Activated CD8-positive, alpha-beta memory T cell treated with anti-CD3 and anti-CD28 coated beads, Interleukin-2, amount 10 ng/mL, durations not matched to agents 7 days and 5 days (primary cell): Measurements from ENCODE around the gene PTPN3. TPM values are rescaled to one million over a fixed set of nuclear protein-coding genes. Genes with fewer than 3 reads are reported as not detected.

Source experiments
- ATAC-seq: fragments of 150-1000 bp; cut with Tn5 transposase; one replicate; pipeline ENCODE4 v1.10.0; 2021; ENCODE audit warnings: moderate library complexity
- CTCF ChIA-PET: fragments of 350-600 bp; sonication (Branson Sonifier 250); formaldehyde crosslinking; loops from one replicate; lab custom pipeline; 2021; ENCODE audit warnings: antibody characterized with exemption; lab: Charles Lee
- DNase-seq: peaks from one replicate; pipeline ENCODE4 v3.0.0-alpha.2; 2020
- H3K27ac Mint-ChIP-seq: one replicate; pipeline ENCODE4 v1.8.0; 2021; ENCODE audit warnings: mild to moderate bottlenecking, mixed read lengths
- H3K27me3 Mint-ChIP-seq: one replicate; pipeline ENCODE4 v1.8.0; 2021; ENCODE audit warnings: mixed read lengths
- H3K36me3 Mint-ChIP-seq: one replicate; pipeline ENCODE4 v1.8.0; 2021; ENCODE audit warnings: mild to moderate bottlenecking, mixed read lengths
- H3K4me1 Mint-ChIP-seq: one replicate; pipeline ENCODE4 v1.8.0; 2021; ENCODE audit warnings: mixed read lengths
- H3K4me3 Mint-ChIP-seq: one replicate; pipeline ENCODE4 v1.8.0; 2021; ENCODE audit warnings: mild to moderate bottlenecking, moderate library complexity, mixed read lengths
- H3K9me3 Mint-ChIP-seq: one replicate; pipeline ENCODE4 v1.8.0; 2022; ENCODE audit warnings: low read depth, mixed read lengths
- total RNA-seq, 2 experiments: library from RNA; stranded (reverse); gene quantifications; one replicate each; pipeline ENCODE4 v1.2.3, GENCODE V29; 2021

Gene PTPN3
- total RNA-seq, 2 experiments from 2014 or later = 0.50 to 4.1 TPM

DNA sequence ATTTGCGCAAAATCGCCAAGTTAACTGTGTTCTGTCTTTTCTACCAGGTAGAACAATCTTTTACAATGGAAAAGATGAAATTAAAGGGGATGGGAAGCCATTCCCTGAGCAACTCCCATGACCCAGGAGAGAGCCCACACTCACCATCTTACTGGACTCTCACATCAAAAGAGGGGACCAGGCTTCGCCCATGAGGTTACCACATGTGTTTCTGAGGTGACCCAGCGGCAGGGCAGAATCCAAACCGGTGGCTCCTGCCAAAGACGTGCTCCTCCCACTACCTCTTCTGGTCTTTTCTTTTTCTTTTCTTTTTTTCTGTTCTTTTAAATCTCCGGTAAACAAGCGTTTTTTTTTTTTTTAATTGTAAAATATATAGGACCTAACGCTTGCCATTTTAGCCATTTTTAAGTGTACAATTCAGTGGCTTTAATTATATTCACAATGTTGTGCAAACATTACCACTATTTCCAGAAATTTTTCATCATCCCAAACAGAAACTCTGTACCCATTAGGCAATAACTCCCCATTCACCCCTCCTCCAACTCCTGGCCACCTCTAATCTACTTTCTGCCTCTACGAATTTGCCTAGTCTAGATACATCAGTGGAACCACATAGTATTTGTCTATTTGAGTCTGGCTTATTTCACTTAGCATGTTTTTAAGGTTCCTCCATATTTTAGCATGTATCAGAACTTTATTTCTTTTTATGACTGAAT, 19.3 kb downstream of the PTPN3 start:
- H3K4me1 Mint-ChIP-seq = peaks cover 14% of the 10 kb centered on the region
- CTCF ChIA-PET = interaction anchor here (2.0 kb wide), 1 partner anchor 9 kb away, joined by 10 read pairs; no protein-coding TSS in a partner anchor
- no peaks in the 10 kb centered on the region for H3K36me3 Mint-ChIP-seq
- H3K9me3 Mint-ChIP-seq = no peaks in the 10 kb centered on the region
- no peak overlapping the region for H3K4me3 Mint-ChIP-seq
- ATAC-seq (no peak), DNase-seq (no peak)
- H3K27ac Mint-ChIP-seq = no peak overlapping the region
- H3K27me3 Mint-ChIP-seq = peaks cover 23% of the 10 kb centered on the region

DNA sequence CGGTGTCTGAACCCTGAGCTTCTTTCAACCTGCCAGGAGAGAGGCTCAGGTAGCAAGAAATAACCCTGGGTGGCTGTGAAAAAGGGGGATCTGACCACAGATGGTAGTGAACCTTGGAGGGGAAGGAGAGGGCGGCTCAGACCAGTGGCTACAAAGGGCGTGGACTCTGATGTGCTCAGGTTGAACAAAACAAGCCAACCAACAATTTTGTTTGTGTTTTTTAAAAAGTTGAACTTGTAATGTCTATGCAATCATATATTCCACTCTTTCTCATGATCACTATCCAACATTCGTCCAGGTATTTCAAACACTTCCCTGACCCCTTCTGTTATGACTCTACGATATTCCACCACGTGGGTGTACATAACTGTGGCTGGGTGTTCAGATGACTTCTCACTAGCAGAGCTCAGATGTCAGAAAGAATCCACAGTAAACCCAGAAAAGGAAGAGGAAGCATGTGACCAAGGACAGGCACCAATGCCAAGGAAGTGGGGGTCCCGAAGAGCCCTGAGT, 20.0 kb downstream of the PTPN3 start:
- no peak for ATAC-seq
- CTCF ChIA-PET = interaction anchor here (0.8 kb wide), 1 partner anchor 37 kb away, joined by 3 read pairs; no protein-coding TSS in a partner anchor
- no peak for DNase-seq
- Mint-ChIP-seq H3K27ac (no peak overlapping the region), H3K27me3 (peaks cover 27% of the 10 kb centered on the region), H3K36me3 (no peaks in the 10 kb centered on the region), H3K4me1 (peaks cover 14% of the 10 kb centered on the region), H3K4me3 (no peak overlapping the region), H3K9me3 (no peaks in the 10 kb centered on the region)

DNA sequence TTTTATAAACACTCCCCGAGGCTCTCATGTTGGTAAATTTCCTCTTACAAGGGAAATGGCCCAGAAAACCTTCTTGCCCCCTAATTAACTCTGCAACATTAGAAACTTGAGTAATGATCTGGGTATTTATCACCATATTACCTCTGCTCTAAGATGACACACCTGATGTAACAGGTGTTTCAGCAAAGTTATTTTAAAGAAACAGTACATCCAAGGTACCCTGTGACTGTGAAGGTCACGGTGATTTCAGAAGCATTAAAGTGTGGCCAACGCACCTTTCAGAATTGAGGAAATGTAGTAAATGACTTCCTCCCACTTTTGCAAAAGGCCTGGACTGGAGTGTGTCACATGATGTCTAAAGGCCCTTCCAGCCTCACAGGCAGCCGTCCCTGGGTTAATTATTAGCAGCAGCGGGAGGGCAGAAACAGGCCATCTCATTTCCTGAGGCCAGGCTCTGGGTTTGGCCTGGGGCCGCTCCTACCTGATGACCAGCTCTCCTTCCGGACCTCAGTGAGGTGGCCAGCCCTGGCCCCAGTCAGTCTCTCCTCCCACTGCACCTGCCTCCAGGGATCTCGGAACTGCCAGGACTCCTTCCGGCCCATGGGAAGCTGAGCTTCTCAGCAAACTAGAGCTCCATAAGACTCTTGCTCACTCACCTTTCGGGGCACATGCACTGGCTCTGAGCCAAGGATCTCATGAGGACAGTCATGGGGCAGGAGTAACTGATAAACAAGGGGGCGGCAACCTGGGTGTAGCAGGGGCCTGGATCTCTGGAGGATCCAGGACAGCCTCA, 20.7 kb downstream of the PTPN3 start:
- H3K4me3 Mint-ChIP-seq = no peak overlapping the region
- ATAC-seq (no peak), DNase-seq (no peak)
- CTCF ChIA-PET = interaction anchor here (0.8 kb wide), 1 partner anchor 37 kb away, joined by 3 read pairs; no protein-coding TSS in a partner anchor
- H3K27ac Mint-ChIP-seq = no peak overlapping the region
- H3K4me1 Mint-ChIP-seq = peaks cover 11% of the 10 kb centered on the region
- H3K27me3 Mint-ChIP-seq = peaks cover 29% of the 10 kb centered on the region
- H3K9me3 Mint-ChIP-seq = no peaks in the 10 kb centered on the region
- no peaks in the 10 kb centered on the region for H3K36me3 Mint-ChIP-seq

DNA sequence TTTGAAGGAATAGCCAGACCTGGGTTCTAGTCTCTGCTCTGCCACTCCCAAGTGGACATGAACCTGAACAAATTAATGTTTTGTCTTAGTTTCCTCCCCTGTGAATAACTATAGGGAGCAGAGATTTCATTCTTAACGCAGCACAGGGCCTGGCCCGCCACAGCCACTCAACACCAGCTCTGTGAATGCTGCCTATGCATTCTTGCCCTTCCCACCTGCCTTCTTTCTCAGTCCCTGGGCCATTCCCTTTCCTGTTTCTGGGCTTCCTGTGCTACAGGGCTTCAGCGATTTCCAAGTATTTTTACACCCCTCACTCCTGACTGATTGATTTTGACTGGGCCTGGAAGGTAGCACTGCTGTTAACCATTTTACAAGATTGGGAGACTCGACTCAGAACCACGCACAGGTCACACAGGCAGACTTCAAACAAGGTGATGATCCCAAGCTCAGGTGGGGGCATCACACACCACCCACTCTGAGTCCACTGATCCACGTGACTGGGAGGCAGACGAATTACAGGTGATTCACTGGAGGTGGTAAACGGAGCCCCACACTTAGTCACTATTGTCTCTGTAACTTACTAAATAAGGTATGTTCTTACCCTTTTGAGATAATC, 21.4 kb downstream of the PTPN3 start:
- Mint-ChIP-seq H3K27ac (no peak overlapping the region), H3K4me3 (no peak overlapping the region), H3K4me1 (peaks cover 11% of the 10 kb centered on the region), H3K36me3 (no peaks in the 10 kb centered on the region), H3K9me3 (no peaks in the 10 kb centered on the region), H3K27me3 (peaks cover 34% of the 10 kb centered on the region)
- CTCF ChIA-PET = no interaction called here
- no peak for ATAC-seq
- DNase-seq = no peak

DNA sequence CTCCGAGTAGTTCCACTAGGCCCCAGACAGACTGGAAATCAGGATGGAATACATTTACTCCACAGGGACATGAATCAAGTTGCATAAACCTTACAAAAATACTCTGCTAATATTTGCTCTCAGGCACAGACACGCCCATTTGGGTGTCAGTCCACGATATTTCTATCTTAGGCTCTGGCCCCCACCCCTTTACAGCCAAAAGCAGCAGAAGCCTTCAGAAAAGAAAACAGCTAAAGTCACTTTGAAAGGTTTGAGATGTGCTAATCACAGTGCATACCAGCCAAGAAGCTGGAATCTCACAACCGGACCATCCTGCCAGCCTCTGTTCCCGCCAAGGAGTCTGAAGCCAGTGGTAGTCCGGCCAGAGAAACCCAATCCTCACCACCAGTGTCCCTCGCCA, 22.6 kb downstream of the PTPN3 start:
- Mint-ChIP-seq H3K27me3 (peaks cover 39% of the 10 kb centered on the region), H3K4me3 (no peak overlapping the region)
- CTCF ChIA-PET = interaction anchor here (0.6 to 1.3 kb wide), 3 partner anchors 35 to 230 kb away, joined by 3 to 4 read pairs (median 3); no protein-coding TSS in a partner anchor

DNA sequence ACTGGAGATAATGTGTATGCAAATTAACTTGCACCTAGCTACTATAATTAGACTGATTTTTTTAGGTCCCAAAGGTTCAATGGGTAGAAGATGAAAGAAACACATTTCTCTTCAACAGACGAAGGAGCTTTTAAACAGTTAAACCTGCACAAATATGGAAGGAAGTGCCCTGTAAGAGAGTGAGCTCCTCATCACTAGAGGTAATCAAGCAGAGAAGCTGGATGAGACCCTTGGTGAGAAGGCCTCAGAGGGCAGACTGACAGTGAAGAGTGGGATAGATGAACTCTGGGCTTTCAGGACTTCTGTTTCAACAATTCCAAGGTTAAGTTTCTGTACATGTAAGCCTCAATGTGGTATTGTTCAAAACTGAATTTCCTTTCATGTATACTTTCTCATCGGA, 23.2 kb downstream of the PTPN3 start:
- CTCF ChIA-PET = interaction anchor here (0.6 to 1.3 kb wide), 3 partner anchors 34 to 229 kb away, joined by 3 to 4 read pairs (median 3); no protein-coding TSS in a partner anchor

More for the DNA sequence above, 22.6 kb downstream of the PTPN3 start:
- H3K27ac Mint-ChIP-seq = no peak overlapping the region
- peaks cover 11% of the 10 kb centered on the region for H3K4me1 Mint-ChIP-seq
- H3K9me3 Mint-ChIP-seq = no peaks in the 10 kb centered on the region
- DNase-seq = no peak
- H3K36me3 Mint-ChIP-seq = no peaks in the 10 kb centered on the region
- no peak for ATAC-seq

DNA sequence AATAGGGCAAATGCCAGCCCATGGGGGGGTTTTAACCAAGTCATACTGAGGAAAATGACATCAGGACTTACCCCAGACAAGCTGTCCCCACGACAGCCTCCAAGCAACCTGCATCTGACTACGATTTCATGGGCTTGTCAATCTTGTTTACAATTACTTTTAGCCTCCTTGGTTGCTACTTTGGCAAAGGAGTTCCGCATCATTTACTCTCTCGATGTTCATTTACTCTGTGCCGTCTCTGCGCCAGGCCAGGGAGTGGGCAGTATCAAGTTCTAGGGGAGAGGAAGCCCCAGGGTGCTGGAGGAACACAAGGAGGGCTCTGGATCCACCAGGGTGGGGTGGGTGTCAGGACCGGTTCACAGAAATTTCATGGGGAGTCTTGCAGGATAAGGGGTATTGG, 23.9 kb downstream of the PTPN3 start:
- CTCF ChIA-PET = no interaction called here
- DNase-seq (no peak), ATAC-seq (no peak)
- Mint-ChIP-seq H3K27ac (no peak overlapping the region), H3K27me3 (peaks cover 36% of the 10 kb centered on the region), H3K4me1 (peaks cover 4% of the 10 kb centered on the region), H3K9me3 (no peaks in the 10 kb centered on the region), H3K36me3 (no peaks in the 10 kb centered on the region), H3K4me3 (no peak overlapping the region)

More for the DNA sequence above, 23.2 kb downstream of the PTPN3 start:
- no peaks in the 10 kb centered on the region for H3K36me3 Mint-ChIP-seq
- H3K4me1 Mint-ChIP-seq = peaks cover 8% of the 10 kb centered on the region
- no peak for ATAC-seq
- H3K9me3 Mint-ChIP-seq = no peaks in the 10 kb centered on the region
- no peak overlapping the region for H3K27ac Mint-ChIP-seq
- H3K4me3 Mint-ChIP-seq = no peak overlapping the region
- H3K27me3 Mint-ChIP-seq = peaks cover 39% of the 10 kb centered on the region
- DNase-seq = no peak

DNA sequence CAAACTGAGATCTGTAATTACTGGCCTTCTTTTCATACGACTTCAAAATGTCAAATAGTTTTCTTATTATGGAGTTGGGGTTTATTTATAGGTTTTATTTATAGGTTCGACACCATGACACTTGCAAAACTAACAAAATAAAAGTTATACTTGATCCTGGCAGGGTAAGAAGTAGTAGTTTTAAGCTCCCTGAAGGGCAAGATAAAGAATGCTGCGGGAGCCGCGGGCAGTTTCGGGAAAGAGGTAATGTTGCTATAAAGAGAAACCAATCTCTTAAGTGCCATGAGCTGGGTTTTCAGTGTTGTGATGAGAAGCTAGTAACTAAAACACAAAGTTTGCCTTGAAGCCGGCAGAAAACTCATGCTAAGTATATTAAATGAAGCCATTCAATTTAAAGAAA, 24.8 kb downstream of the PTPN3 start:
- Mint-ChIP-seq H3K36me3 (no peaks in the 10 kb centered on the region), H3K27me3 (peaks cover 34% of the 10 kb centered on the region), H3K9me3 (no peaks in the 10 kb centered on the region), H3K4me1 (peaks cover 10% of the 10 kb centered on the region), H3K4me3 (no peak overlapping the region), H3K27ac (no peak overlapping the region)
- DNase-seq (no peak), ATAC-seq (no peak)
- CTCF ChIA-PET = no interaction called here

DNA sequence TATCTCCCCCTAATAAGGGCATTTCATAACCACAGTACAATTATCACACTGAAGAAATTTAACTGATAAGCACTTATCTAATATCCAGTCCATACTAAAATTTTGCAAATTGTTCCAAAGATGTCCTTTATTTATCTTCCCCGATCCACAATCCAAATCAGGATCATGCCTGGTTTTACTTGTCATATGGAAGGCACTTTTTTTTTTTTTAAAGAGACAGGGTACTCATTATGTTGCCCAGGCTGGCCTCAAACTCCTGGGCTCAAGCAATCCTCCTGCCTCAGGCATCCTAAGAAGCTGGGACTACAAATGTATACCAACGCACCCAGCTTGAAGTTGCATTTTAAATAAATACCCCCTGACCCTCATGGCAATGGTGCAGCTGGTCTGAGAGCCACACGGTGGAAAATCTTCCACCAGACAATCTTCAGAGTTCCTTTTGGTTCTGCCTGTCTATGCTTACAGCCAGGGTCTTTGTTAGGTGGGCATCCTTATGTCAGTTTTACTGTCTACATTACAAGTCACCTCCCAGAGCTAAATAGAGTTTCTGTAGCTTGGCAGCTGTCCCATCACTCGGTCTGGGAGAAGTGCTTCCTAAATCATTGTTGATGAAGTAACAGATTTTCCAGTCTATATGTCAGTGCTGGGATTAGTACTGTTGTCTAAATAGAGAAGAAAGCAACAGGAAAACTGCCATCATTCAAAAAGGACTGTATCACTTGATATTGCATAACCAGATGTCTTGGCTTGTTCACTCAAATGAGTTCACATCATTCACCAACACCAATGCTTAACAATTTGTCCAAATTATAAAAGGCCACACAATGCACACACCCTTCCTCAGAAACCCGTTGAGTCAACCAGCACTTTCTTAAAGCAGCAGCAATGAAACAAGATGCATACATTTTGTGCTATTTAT, 26.4 kb downstream of the PTPN3 start:
- DNase-seq (no peak), ATAC-seq (no peak)
- CTCF ChIA-PET = interaction anchor here (0.6 to 6.1 kb wide), 5 partner anchors 11 to 227 kb away, joined by 3 to 148 read pairs (median 15); no protein-coding TSS in a partner anchor
- Mint-ChIP-seq H3K27ac (no peak overlapping the region), H3K9me3 (no peaks in the 10 kb centered on the region), H3K27me3 (peaks cover 27% of the 10 kb centered on the region), H3K4me1 (peaks cover 19% of the 10 kb centered on the region), H3K4me3 (no peak overlapping the region), H3K36me3 (no peaks in the 10 kb centered on the region)

DNA sequence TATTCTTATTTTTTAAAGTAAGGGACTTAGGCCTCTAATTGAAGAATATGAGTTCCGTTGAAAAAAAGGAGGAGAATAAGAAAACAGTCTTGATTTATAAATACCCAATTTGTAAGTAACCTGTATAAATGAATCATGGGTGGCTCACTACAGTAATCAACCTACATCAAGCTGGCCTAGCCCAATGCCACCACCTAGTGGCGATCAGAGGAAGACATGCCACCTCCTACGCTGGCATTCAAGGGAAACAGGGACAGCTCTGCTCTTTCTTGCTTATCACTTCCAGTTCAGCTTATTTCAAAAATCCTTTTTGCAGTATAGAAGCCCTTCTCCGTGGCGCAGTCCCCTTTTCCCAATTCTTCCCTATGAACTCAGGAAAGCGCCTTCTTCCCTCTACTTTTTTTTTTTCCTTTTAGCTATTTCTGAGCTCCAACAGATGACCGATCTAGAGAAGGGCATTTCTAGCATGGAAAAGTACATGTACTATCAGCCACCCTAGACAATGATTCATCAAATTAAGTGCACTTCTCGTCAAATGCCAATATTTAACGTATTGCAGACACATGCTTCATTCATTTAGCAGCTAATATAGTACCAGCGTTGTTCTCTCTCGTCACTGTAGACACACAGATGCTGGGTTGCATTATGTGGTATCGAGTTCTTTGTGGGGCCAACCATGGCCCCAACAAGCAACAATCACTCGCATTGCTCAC, 28.3 kb downstream of the PTPN3 start:
- Mint-ChIP-seq H3K27me3 (peaks cover 24% of the 10 kb centered on the region), H3K27ac (no peak overlapping the region), H3K9me3 (no peaks in the 10 kb centered on the region), H3K4me1 (peaks cover 35% of the 10 kb centered on the region), H3K4me3 (no peak overlapping the region), H3K36me3 (no peaks in the 10 kb centered on the region)
- ATAC-seq (peak; percentile 84), DNase-seq (peak; percentile 80)
- CTCF ChIA-PET = interaction anchor here (0.5 to 6.1 kb wide), 23 partner anchors 9 to 381 kb away, joined by 3 to 148 read pairs (median 3); no protein-coding TSS in a partner anchor

DNA sequence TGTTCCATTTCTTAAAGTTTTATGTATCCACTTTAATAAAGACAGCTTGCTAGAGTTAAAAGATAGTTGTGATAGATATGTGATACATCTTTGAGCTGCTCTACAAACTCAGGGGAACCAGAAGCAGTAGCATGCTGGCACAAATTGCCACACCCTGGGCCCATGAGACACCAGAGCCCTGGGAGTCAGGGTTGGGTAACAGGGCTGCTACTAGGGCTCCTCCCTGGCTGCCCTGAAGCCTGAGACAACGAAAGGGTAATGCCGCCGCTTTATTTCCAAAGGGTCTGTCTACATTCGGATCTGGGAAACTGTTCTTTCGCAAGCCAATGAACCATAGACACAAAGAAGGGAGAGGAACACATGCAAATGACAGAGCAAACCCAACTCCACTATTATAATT, 29.2 kb downstream of the PTPN3 start:
- Mint-ChIP-seq H3K9me3 (no peaks in the 10 kb centered on the region), H3K4me3 (no peak overlapping the region), H3K36me3 (no peaks in the 10 kb centered on the region), H3K4me1 (peaks cover 43% of the 10 kb centered on the region), H3K27me3 (peaks cover 18% of the 10 kb centered on the region), H3K27ac (peak overlapping the region; percentile 15)
- CTCF ChIA-PET = interaction anchor here (1.2 to 6.1 kb wide), 10 partner anchors 8 to 66 kb away, joined by 3 to 148 read pairs (median 10); no protein-coding TSS in a partner anchor
- ATAC-seq (no peak), DNase-seq (no peak)
